Sigmoid colon (tissue), 7 donors: ENCODE measurements around the gene SIAE. TPM values are rescaled to one million over a fixed set of nuclear protein-coding genes. Genes with fewer than 3 reads are reported as not detected.
"Not testable (repeated sequence)": the region's sequence is repeated elsewhere in the genome, so short reads cannot be mapped to it uniquely, and the experiment has no call there.

Experiments
- DNase-seq: peaks from one replicate; pipeline ENCODE4 v3.0.0-alpha.2; 2019
- H3K27ac ChIP-seq, 4 donors: fragments of 200-600 bp; sonication (generic); one replicate each; pipeline ENCODE4 v1.5.1; 2016 to 2019; ENCODE audit warnings: mild to moderate bottlenecking in 1 of 4
- H3K27me3 ChIP-seq, 3 donors: fragments of 200-600 bp; sonication (generic); one replicate each; pipeline ENCODE4 v1.5.1; 2019; ENCODE audit warnings: mild to moderate bottlenecking in 1 of 3
- H3K36me3 ChIP-seq, 4 donors: fragments of 200-600 bp; sonication (generic); one replicate each; pipeline ENCODE4 v1.5.1; 2016 to 2019
- H3K4me1 ChIP-seq, 4 donors: fragments of 200-600 bp; sonication (generic); one replicate each; pipeline ENCODE4 v1.5.1; 2017 to 2019
- H3K4me3 ChIP-seq, 4 donors: fragments of 200-600 bp; sonication (generic); one replicate each; pipeline ENCODE4 v1.5.1; 2017 to 2019; ENCODE audit warnings: mild to moderate bottlenecking in 2 of 4, moderate library complexity in 1 of 4
- H3K9me3 ChIP-seq, 4 donors: fragments of 200-600 bp in 3 of 4; sonication (generic) in 3 of 4; one replicate each; pipeline versions ENCODE4 v1.5.1 to v1.6.1; 2013 to 2019
- EP300 ChIP-seq, 4 donors: sonication (generic); formaldehyde crosslinking; IDR thresholded peaks; one replicate each; pipeline ENCODE4 v1.6.1; 2017; ENCODE audit warnings: antibody characterized with exemption in 4 of 4
- POLR2A ChIP-seq, 2 donors: fragments of 450-650 bp; IDR thresholded peaks; one replicate each; pipeline ENCODE4 v1.6.1; 2016; ENCODE audit warnings: antibody characterized with exemption in 2 of 2, mild to moderate bottlenecking in 2 of 2, moderate library complexity in 2 of 2
- POLR2AphosphoS5 ChIP-seq, 4 donors: sonication (generic); formaldehyde crosslinking; IDR thresholded peaks; one replicate each; pipeline ENCODE4 v1.6.1; 2017; ENCODE audit warnings: antibody characterized with exemption in 4 of 4
- WGBS, 2 donors: extraction: QIAGEN DNeasy Blood & Tissue Kit; methylation state at CpG; one replicate each; pipeline ENCODE4 v1.1.7; 2013; 5-methylcytosine and 5-hydroxymethylcytosine counted together
- intact Hi-C: fragments of 100-400 bp; cut with DNase I; formaldehyde crosslinking; loops from one replicate; pipeline ENCODE4 v1.15.1; 2023
- polyA plus RNA-seq, 3 donors: library from polyadenylated mRNA; stranded (reverse); fragments of 200-250 nt; gene quantifications; one replicate each; pipeline ENCODE4 v1.2.3, GENCODE V29; 2013
- total RNA-seq, 4 donors: library from RNA; depleted of rRNA; stranded (reverse); fragments of >200 nt; gene quantifications; one replicate each; pipeline ENCODE4 v1.1.0, GENCODE V29; 2016
- TF ChIP-seq, protein P1 (sequence below), 4 experiments: fragments of 450-650 bp in 3 of 4; fragments of 200-600 bp in 1 of 4; IDR thresholded peaks; one replicate each; pipeline ENCODE4 v1.5.1; 2016 to 2019; ENCODE audit warnings: antibody characterized with exemption in 4 of 4, mild to moderate bottlenecking in 3 of 4, moderate library complexity in 2 of 4
- donor health status: healthy with polysubstance abuse.
- donor health status: Bipolar disorder and iron deficiency.
- donor health status: healthy.

The SIAE gene
- total and polyA plus RNA-seq, 7 donors: 2.5 to 62.2 (median 7.2) TPM

DNA sequence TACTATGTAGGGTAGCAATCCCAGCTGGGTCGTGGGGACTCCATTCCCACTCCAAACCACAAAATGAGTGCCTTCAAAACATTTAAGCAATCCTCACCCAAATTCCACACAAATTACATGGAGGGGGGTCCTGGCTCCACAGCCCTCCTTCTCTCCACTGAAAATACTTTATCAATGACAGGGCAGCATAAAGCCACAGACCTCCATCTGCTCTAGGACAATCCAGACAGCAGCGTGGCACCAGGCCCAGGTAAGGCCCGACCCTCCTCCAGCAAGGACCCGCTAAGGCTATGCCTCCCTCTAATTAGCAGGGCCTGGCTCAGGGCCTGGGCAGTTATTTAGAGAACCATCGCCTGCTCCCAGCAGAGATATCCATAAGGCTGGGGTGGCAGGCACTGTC is 62.5 kb downstream of the SIAE start, which contains the start of gene PANX3:
Gene PANX3, plus strand, starts transcription at position 365 of the 400 bp plus-strand sequence. CDS start 129 bp downstream, outside the sequence.
- no peaks in the 10 kb centered on the region for H3K4me1 ChIP-seq
- intact Hi-C loops: no loop called here
- H3K36me3 ChIP-seq: no peaks in the 10 kb centered on the region
- H3K27ac ChIP-seq: no peak within 1 kb of the TSS
- peaks cover 0 to 15% (median 0%) of the 10 kb centered on the region in 3 donors for H3K27me3 ChIP-seq
- no peak within 1 kb of the TSS for H3K4me3 ChIP-seq
- no peak for DNase-seq
- TF ChIP-seq EP300 (IDR thresholded peaks at IDR 0.05) (no peak), POLR2A (IDR thresholded peaks at IDR 0.05) (no peak)
- TF ChIP-seq, protein P1, sequence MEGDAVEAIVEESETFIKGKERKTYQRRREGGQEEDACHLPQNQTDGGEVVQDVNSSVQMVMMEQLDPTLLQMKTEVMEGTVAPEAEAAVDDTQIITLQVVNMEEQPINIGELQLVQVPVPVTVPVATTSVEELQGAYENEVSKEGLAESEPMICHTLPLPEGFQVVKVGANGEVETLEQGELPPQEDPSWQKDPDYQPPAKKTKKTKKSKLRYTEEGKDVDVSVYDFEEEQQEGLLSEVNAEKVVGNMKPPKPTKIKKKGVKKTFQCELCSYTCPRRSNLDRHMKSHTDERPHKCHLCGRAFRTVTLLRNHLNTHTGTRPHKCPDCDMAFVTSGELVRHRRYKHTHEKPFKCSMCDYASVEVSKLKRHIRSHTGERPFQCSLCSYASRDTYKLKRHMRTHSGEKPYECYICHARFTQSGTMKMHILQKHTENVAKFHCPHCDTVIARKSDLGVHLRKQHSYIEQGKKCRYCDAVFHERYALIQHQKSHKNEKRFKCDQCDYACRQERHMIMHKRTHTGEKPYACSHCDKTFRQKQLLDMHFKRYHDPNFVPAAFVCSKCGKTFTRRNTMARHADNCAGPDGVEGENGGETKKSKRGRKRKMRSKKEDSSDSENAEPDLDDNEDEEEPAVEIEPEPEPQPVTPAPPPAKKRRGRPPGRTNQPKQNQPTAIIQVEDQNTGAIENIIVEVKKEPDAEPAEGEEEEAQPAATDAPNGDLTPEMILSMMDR (IDR thresholded peaks at IDR 0.05): no peak
- WGBS, 2 donors: 75 to 85% methylated on average over 5 of the region's 5 CpGs
- no peaks in the 10 kb centered on the region for H3K9me3 ChIP-seq

DNA sequence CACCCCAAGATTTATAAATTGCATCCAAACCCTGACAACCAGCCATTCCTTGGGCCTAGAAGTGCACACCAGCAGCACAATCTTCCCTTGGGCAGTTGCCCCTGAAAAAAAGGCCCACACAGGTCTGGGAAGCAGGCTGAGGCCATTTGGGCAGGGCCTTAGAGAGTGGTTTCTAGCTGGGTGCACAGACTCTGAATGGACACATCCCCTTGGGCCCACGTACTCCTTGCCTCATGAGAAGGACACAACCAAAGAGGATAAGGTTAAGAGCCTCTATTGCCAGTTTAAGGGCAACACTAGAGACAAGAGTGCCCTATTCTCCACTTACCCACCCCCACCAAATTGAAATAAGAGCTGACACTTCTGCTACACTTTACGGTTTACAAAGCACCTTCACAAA is 63.2 kb downstream of the SIAE start:
- Histone ChIP-seq H3K9me3 (no peaks in the 10 kb centered on the region), H3K4me3 (no peak overlapping the region), H3K4me1 (no peaks in the 10 kb centered on the region), H3K36me3 (no peaks in the 10 kb centered on the region), H3K27me3 (peaks cover 0 to 13% (median 0%) of the 10 kb centered on the region in 3 donors), H3K27ac (no peak overlapping the region)
- TF ChIP-seq POLR2AphosphoS5 (IDR thresholded peaks at IDR 0.05): no peak
- TF ChIP-seq, protein P1 (IDR thresholded peaks at IDR 0.05): no peak
- no peak for TF ChIP-seq EP300 (IDR thresholded peaks at IDR 0.05)
- intact Hi-C loops: no loop called here
- no peak for DNase-seq
- WGBS, 2 donors: 90 to 93% methylated on average over 2 of the region's 2 CpGs

DNA sequence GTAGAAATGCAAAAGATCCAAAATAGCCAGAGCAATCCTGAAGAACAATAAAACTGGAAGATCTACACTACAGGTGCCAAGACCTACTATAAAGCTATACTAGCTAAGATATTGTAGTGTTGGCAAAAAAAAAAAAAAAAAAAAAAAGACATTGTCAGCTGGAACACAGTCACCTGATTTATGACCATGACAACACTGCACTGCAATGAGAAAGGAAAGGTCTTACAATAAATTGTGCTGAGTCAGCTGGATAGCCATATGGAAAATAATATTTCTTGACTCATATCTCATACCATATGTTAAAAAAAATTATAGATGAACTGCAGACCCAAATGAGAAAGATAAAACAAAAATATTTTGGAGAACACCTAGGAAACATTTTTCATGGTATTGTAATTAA is 65.4 kb downstream of the SIAE start:
- Histone ChIP-seq H3K4me1 (no peaks in the 10 kb centered on the region), H3K36me3 (no peaks in the 10 kb centered on the region), H3K4me3 (no peak overlapping the region), H3K27me3 (no peaks in the 10 kb centered on the region), H3K27ac (no peak overlapping the region), H3K9me3 (no peaks in the 10 kb centered on the region)
- no peak for TF ChIP-seq POLR2A (IDR thresholded peaks at IDR 0.05)
- no peak for TF ChIP-seq EP300 (IDR thresholded peaks at IDR 0.05)
- TF ChIP-seq, protein P1 (IDR thresholded peaks at IDR 0.05): no peak
- no peak for DNase-seq
- intact Hi-C loops: no loop called here

DNA sequence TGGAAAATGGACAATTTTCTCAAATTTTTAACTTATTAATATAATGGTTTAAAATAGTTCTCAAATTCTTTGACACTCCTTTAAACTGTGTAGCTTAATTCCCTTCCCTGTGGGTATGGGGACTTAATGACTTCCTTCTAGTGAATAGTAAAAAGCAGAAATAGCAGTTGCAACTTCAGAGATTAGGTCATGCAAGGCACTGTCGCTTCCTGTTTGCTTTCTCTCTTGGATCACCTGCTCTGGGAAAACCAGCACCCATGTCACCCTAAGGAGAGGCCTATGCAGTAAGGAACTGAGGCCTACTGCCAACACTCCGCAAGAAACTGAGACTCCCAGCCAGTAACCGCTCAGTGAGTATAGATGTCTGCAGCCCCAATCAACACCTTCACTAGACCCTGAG is 67.8 kb downstream of the SIAE start:
- no peak overlapping the region for H3K27ac ChIP-seq
- H3K36me3 ChIP-seq: no peaks in the 10 kb centered on the region
- H3K9me3 ChIP-seq: no peaks in the 10 kb centered on the region
- WGBS, 2 donors: 25 to 54% methylated on average over 3 of the region's 3 CpGs
- intact Hi-C loops: no loop called here
- no peaks in the 10 kb centered on the region for H3K27me3 ChIP-seq
- TF ChIP-seq POLR2AphosphoS5 (IDR thresholded peaks at IDR 0.05): no peak
- TF ChIP-seq, protein P1 (IDR thresholded peaks at IDR 0.05): no peak
- TF ChIP-seq POLR2A (IDR thresholded peaks at IDR 0.05): no peak
- no peak for TF ChIP-seq EP300 (IDR thresholded peaks at IDR 0.05)
- H3K4me3 ChIP-seq: no peak overlapping the region
- no peak for DNase-seq
- H3K4me1 ChIP-seq: no peaks in the 10 kb centered on the region

DNA sequence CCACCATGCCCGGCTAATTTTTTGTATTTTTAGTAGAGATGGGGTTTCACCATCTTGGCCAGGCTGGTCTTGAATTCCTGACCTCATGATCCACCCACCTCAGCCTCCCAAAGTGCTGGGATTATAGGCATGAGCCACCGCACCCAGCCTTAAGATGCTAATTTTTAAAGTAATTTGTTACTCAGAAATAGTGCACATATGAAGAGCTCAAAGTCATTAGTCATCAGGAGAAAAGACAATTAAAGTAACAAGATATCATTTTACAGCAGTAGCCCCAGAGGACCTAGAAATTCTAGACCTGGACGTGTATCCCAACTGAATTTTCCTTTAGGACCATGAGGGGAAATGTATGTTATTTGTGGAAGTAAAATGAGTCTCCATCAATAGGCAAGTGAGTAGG is 70.8 kb downstream of the SIAE start:
- H3K27ac ChIP-seq, H3K4me3 ChIP-seq, DNase-seq, H3K4me1 ChIP-seq, H3K36me3 ChIP-seq, H3K9me3 ChIP-seq, intact Hi-C loops, H3K27me3 ChIP-seq: not testable (repeated sequence)
- 74 to 80% methylated on average over 3 of the region's 3 CpGs for WGBS, 2 donors
